GM12873 (cell line): ENCODE data around the gene OR10A5.

Experiments used
- TF ChIP-seq, protein P1 (sequence below): IDR thresholded peaks from 2 replicates; pipeline ENCODE4 v1.5.1; 2012; ENCODE audit warnings: low read depth, mild to moderate bottlenecking, moderate library complexity, low read length, control low read depth; ENCODE audit not compliant: insufficient read depth; ENCODE audit errors: missing control alignments

The OR10A5 gene

DNA sequence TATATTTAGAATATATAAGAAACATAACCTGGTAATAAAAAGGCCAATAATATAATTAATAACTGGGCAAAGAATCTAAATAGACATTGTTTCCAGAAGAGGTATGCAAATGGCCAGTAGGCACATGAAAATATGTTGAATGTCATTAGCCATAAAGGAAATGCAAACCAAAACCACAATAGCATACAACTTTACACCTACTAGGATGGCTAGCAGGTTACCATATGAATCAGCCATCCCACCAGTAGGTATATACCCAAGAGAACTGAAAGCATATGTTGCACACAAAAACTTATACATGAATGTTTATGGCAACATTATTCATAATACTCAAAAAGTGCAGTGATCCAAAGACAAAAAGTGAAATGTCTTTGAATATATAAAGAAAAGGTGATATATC lies 49.5 kb downstream of the OR10A5 start:
- TF ChIP-seq, protein P1, sequence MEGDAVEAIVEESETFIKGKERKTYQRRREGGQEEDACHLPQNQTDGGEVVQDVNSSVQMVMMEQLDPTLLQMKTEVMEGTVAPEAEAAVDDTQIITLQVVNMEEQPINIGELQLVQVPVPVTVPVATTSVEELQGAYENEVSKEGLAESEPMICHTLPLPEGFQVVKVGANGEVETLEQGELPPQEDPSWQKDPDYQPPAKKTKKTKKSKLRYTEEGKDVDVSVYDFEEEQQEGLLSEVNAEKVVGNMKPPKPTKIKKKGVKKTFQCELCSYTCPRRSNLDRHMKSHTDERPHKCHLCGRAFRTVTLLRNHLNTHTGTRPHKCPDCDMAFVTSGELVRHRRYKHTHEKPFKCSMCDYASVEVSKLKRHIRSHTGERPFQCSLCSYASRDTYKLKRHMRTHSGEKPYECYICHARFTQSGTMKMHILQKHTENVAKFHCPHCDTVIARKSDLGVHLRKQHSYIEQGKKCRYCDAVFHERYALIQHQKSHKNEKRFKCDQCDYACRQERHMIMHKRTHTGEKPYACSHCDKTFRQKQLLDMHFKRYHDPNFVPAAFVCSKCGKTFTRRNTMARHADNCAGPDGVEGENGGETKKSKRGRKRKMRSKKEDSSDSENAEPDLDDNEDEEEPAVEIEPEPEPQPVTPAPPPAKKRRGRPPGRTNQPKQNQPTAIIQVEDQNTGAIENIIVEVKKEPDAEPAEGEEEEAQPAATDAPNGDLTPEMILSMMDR, result no peak
